Measurements from ENCODE around the gene LRRC4. TPM values are rescaled to one million over a fixed set of nuclear protein-coding genes. Genes with fewer than 3 reads are reported as not detected.

LRRC4 gene
- total RNA-seq, 1 experiment from 2014 or later = 10.4 TPM

GRCh38 chr7:127979113-127979727, 52.0 kb downstream of the LRRC4 start:
- Histone ChIP-seq H3K4me1 (ENCODE audit: insufficient read depth, low read length) (peaks cover 6% of the 10 kb centered on the region; the same call in 1 of the 2 replicates), H3K23me2 (ENCODE audit: insufficient read length, low read depth, low read length, poor library complexity, severe bottlenecking) (no peaks in the 10 kb centered on the region), H3K4ac (ENCODE audit: low read depth, low read length) (no peak overlapping the region), H3K9ac (ENCODE audit: extremely low read depth, insufficient read length, low read length) (no peak overlapping the region), H3K79me1 (ENCODE audit: insufficient read depth, low read depth, low read length, poor library complexity, severe bottlenecking) (no peaks in the 10 kb centered on the region), H2BK20ac (ENCODE audit: low read depth, low read length, poor library complexity, severe bottlenecking) (no peak overlapping the region), H4K20me1 (ENCODE audit: control insufficient read depth, insufficient read depth, insufficient read length) (no peaks in the 10 kb centered on the region), H3K27ac (ENCODE audit: insufficient read length, low read depth, low read length) (no peak overlapping the region), H3K9me3 (ENCODE audit: control insufficient read depth, low read depth, low read length) (no peaks in the 10 kb centered on the region), H3K27me3 (ENCODE audit: insufficient read depth, low read length) (no peaks in the 10 kb centered on the region), H2BK12ac (ENCODE audit: insufficient read length, low read depth, low read length) (no peak overlapping the region), H3K23ac (ENCODE audit: insufficient read length, low read depth, low read length) (no peak overlapping the region), H3K56ac (ENCODE audit: insufficient read length, low read depth, low read length) (no peak overlapping the region), H2AFZ (ENCODE audit: low read length) (no peak overlapping the region), H4K5ac (ENCODE audit: insufficient read length, low read depth, low read length) (no peak overlapping the region), H2BK15ac (ENCODE audit: low read depth, low read length) (no peak overlapping the region), H4K91ac (ENCODE audit: insufficient read length, low read depth, low read length) (no peak overlapping the region), H2BK5ac (ENCODE audit: insufficient read length, low read length) (no peak overlapping the region), H3K79me2 (ENCODE audit: insufficient read depth, low read length) (no peaks in the 10 kb centered on the region), H2BK120ac (ENCODE audit: low read depth, low read length, poor library complexity, severe bottlenecking) (no peak overlapping the region), H3K18ac (ENCODE audit: insufficient read length, low read depth, low read length) (no peak overlapping the region), H3T11ph (ENCODE audit: low read length) (no peak overlapping the region), H3K14ac (ENCODE audit: insufficient read depth, low read length) (no peak overlapping the region), H3K4me2 (ENCODE audit: insufficient read depth, insufficient read length, low read length) (no peak overlapping the region), H2AK5ac (ENCODE audit: insufficient read length, low read length) (no peak overlapping the region), H4K8ac (replicated peaks; ENCODE audit: insufficient read length, low read depth, low read length) (no peak overlapping the region)
- no CpG with 5 or more reads among the region's 9 CpGs for WGBS (ENCODE audit: extremely low coverage, insufficient read length, low lambda C conversion rate)
- Mint-ChIP-seq H3K4me3 (no peak overlapping the region), H3K4me1 (peaks cover 19 to 32% of the 10 kb centered on the region in 2 experiments), H3K36me3 (ENCODE audit: insufficient read depth in 1 of 3, low read depth in 3 of 3) (peaks cover 29 to 35% (median 33%) of the 10 kb centered on the region in 3 experiments), H3K9me3 (peaks cover 22 to 24% of the 10 kb centered on the region in 2 experiments), H3K27ac (peak overlapping the region in 1 of 3 experiments; percentile 1; a peak in 1 of 7 replicates), H3K27me3 (ENCODE audit: low read depth) (no peaks in the 10 kb centered on the region)
- no peak for TF ChIP-seq CTCF (conservative IDR thresholded peaks at IDR 0.05)
- DNase-seq = peak; percentile 82
